Measurements from ENCODE around the gene NINL. TPM values are rescaled to one million over a fixed set of nuclear protein-coding genes. Genes with fewer than 3 reads are reported as not detected.

The NINL gene
- total RNA-seq, 3 donors from 2014 or later (not counting 1 experiment from before 2014, with no cell fraction given) = 3.1 to 6.9 (median 4.9) TPM

GRCh38 chr20:25486377-25486776, 99.0 kb downstream of the NINL start:
- DNase-seq (no peak), ATAC-seq (no peak)
- H3K27ac ChIP-seq (ENCODE audit: low read length) = no peak overlapping the region
- Mint-ChIP-seq H3K36me3 (no peaks in the 10 kb centered on the region), H3K27me3 (ENCODE audit: low read depth in 2 of 2) (peaks cover 4 to 25% of the 10 kb centered on the region in 2 donors), H3K9me3 (no peaks in the 10 kb centered on the region), H3K27ac (peak overlapping the region in 1 of 2 donors; percentile 22), H3K4me1 (peaks cover 17 to 18% of the 10 kb centered on the region in 2 donors), H3K4me3 (no peak overlapping the region)
- H3K9me3 ChIP-seq (ENCODE audit: control insufficient read depth, insufficient read depth, low read length) = no peaks in the 10 kb centered on the region
- no peaks in the 10 kb centered on the region for H3K27me3 ChIP-seq (ENCODE audit: control insufficient read depth, insufficient read depth, low read length)
- 11% methylated on average over 9 of the region's 9 CpGs for WGBS (ENCODE audit: insufficient coverage)
- no peaks in the 10 kb centered on the region for H3K4me1 ChIP-seq (ENCODE audit: control insufficient read depth, insufficient read depth, low read length)
- TF ChIP-seq, protein P1, sequence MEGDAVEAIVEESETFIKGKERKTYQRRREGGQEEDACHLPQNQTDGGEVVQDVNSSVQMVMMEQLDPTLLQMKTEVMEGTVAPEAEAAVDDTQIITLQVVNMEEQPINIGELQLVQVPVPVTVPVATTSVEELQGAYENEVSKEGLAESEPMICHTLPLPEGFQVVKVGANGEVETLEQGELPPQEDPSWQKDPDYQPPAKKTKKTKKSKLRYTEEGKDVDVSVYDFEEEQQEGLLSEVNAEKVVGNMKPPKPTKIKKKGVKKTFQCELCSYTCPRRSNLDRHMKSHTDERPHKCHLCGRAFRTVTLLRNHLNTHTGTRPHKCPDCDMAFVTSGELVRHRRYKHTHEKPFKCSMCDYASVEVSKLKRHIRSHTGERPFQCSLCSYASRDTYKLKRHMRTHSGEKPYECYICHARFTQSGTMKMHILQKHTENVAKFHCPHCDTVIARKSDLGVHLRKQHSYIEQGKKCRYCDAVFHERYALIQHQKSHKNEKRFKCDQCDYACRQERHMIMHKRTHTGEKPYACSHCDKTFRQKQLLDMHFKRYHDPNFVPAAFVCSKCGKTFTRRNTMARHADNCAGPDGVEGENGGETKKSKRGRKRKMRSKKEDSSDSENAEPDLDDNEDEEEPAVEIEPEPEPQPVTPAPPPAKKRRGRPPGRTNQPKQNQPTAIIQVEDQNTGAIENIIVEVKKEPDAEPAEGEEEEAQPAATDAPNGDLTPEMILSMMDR (IDR thresholded peaks at IDR 0.05) = no peak
- intact Hi-C loops (cut with micrococcal nuclease) = no loop called here
- no peak overlapping the region for H3K4me3 ChIP-seq (ENCODE audit: low read length)
- H3K36me3 ChIP-seq (ENCODE audit: control insufficient read depth, insufficient read depth, low read length) = no peaks in the 10 kb centered on the region

GRCh38 chr20:25485872-25486271, 99.5 kb downstream of the NINL start:
- H3K36me3 ChIP-seq (ENCODE audit: control insufficient read depth, insufficient read depth, low read length) = no peaks in the 10 kb centered on the region
- TF ChIP-seq, protein P1 (IDR thresholded peaks at IDR 0.05) = no peak
- no peak overlapping the region for H3K4me3 ChIP-seq (ENCODE audit: low read length)
- DNase-seq (no peak), ATAC-seq (no peak)
- no peaks in the 10 kb centered on the region for H3K9me3 ChIP-seq (ENCODE audit: control insufficient read depth, insufficient read depth, low read length)
- Mint-ChIP-seq H3K27me3 (ENCODE audit: low read depth in 2 of 2) (peaks cover 4 to 25% of the 10 kb centered on the region in 2 donors), H3K36me3 (no peaks in the 10 kb centered on the region), H3K4me1 (peaks cover 17 to 18% of the 10 kb centered on the region in 2 donors), H3K4me3 (no peak overlapping the region), H3K9me3 (no peaks in the 10 kb centered on the region), H3K27ac (peak overlapping the region in 1 of 2 donors; percentile 22)
- no peaks in the 10 kb centered on the region for H3K4me1 ChIP-seq (ENCODE audit: control insufficient read depth, insufficient read depth, low read length)
- no peak overlapping the region for H3K27ac ChIP-seq (ENCODE audit: low read length)
- intact Hi-C loops (cut with micrococcal nuclease) = no loop called here
- H3K27me3 ChIP-seq (ENCODE audit: control insufficient read depth, insufficient read depth, low read length) = no peaks in the 10 kb centered on the region
- no CpG with 5 or more reads among the region's 2 CpGs for whole genome bisulfite sequencing (ENCODE audit: insufficient coverage)

DNA sequence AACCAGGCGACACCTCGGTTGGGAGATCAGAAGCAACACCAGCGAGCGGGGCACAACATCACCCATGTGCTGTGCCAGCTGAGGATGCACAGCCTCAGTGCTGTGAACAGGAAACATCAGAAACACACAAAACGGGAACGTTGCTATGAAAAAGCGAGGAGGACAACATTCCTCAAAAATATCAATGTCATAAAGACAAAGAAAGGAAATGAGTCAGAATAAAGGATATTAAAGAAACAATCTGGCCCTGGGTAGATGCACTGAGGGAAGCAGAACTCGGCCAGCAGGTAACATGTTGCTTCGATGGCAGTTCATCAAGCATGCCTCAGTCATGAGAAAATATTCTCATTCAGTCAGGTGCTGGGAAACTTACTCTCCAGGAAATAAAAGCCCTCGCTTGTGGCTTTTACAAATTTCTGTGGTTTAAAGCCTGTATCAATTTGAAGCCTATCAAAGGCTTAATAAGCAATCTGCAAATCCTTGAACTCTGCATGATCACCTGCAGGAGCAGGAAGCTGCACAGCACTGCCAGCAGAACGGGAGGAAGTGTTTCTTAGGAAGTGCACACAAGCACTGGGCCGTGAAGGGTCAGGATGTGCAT, 100.3 kb downstream of the NINL start:
- no peaks in the 10 kb centered on the region for H3K9me3 ChIP-seq (ENCODE audit: control insufficient read depth, insufficient read depth, low read length)
- no peaks in the 10 kb centered on the region for H3K27me3 ChIP-seq (ENCODE audit: control insufficient read depth, insufficient read depth, low read length)
- intact Hi-C loops (cut with micrococcal nuclease) = no loop called here
- H3K4me3 Mint-ChIP-seq = no peak overlapping the region
- 25% methylated on average over 11 of the region's 12 CpGs for WGBS (ENCODE audit: insufficient coverage)
- no peaks in the 10 kb centered on the region for H3K4me1 ChIP-seq (ENCODE audit: control insufficient read depth, insufficient read depth, low read length)
- DNase-seq (peak in 1 of 2 donors; percentile 18), ATAC-seq (no peak)
- no peaks in the 10 kb centered on the region for H3K36me3 ChIP-seq (ENCODE audit: control insufficient read depth, insufficient read depth, low read length)
- TF ChIP-seq, protein P1 (IDR thresholded peaks at IDR 0.05) = no peak
- no peaks in the 10 kb centered on the region for H3K9me3 Mint-ChIP-seq
- H3K27ac Mint-ChIP-seq = no peak overlapping the region
- no peaks in the 10 kb centered on the region for H3K36me3 Mint-ChIP-seq
- no peak overlapping the region for H3K27ac ChIP-seq (ENCODE audit: low read length)
- peaks cover 4 to 25% of the 10 kb centered on the region in 2 donors for H3K27me3 Mint-ChIP-seq (ENCODE audit: low read depth in 2 of 2)
- no peak overlapping the region for H3K4me3 ChIP-seq (ENCODE audit: low read length)
- H3K4me1 Mint-ChIP-seq = peaks cover 17 to 18% of the 10 kb centered on the region in 2 donors
